C4-2B (cell line): Measurements from ENCODE around the gene YPEL5.

Source experiments
- ZFX ChIP-seq: fragments of 450-650 bp; IDR thresholded peaks from 2 replicates; pipeline ENCODE4 v1.6.1; 2017
- TF ChIP-seq, protein P1 (sequence below): fragments of 450-650 bp; conservative IDR thresholded peaks from 2 replicates; pipeline ENCODE4 v1.5.1; 2017; ENCODE audit warnings: mild to moderate bottlenecking

GRCh38 chr2:30184035-30184434, 37.2 kb downstream of the YPEL5 start:
- TF ChIP-seq, protein P1, sequence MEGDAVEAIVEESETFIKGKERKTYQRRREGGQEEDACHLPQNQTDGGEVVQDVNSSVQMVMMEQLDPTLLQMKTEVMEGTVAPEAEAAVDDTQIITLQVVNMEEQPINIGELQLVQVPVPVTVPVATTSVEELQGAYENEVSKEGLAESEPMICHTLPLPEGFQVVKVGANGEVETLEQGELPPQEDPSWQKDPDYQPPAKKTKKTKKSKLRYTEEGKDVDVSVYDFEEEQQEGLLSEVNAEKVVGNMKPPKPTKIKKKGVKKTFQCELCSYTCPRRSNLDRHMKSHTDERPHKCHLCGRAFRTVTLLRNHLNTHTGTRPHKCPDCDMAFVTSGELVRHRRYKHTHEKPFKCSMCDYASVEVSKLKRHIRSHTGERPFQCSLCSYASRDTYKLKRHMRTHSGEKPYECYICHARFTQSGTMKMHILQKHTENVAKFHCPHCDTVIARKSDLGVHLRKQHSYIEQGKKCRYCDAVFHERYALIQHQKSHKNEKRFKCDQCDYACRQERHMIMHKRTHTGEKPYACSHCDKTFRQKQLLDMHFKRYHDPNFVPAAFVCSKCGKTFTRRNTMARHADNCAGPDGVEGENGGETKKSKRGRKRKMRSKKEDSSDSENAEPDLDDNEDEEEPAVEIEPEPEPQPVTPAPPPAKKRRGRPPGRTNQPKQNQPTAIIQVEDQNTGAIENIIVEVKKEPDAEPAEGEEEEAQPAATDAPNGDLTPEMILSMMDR: no peak
- TF ChIP-seq ZFX: no peak
